GM19023 (cell line): ENCODE measurements around the gene BICDL1.
"Not testable (repeated sequence)": the region's sequence is repeated elsewhere in the genome, so short reads cannot be mapped to it uniquely, and the experiment has no call there.

Source experiments
- ATAC-seq: cut with Tn5 transposase; IDR thresholded peaks from one replicate; pipeline ENCODE4 v1.9.1; 2021; ENCODE audit warnings: mild to moderate bottlenecking, moderate library complexity; ENCODE audit not compliant: unreplicated experiment

BICDL1 gene, protein sequence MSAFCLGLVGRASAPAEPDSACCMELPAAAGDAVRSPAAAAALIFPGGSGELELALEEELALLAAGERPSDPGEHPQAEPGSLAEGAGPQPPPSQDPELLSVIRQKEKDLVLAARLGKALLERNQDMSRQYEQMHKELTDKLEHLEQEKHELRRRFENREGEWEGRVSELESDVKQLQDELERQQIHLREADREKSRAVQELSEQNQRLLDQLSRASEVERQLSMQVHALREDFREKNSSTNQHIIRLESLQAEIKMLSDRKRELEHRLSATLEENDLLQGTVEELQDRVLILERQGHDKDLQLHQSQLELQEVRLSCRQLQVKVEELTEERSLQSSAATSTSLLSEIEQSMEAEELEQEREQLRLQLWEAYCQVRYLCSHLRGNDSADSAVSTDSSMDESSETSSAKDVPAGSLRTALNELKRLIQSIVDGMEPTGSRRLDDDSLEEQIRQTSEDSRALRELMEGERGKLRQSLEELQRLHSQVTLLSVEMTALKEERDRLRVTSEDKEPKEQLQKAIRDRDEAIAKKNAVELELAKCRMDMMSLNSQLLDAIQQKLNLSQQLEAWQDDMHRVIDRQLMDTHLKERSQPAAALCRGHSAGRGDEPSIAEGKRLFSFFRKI

DNA sequence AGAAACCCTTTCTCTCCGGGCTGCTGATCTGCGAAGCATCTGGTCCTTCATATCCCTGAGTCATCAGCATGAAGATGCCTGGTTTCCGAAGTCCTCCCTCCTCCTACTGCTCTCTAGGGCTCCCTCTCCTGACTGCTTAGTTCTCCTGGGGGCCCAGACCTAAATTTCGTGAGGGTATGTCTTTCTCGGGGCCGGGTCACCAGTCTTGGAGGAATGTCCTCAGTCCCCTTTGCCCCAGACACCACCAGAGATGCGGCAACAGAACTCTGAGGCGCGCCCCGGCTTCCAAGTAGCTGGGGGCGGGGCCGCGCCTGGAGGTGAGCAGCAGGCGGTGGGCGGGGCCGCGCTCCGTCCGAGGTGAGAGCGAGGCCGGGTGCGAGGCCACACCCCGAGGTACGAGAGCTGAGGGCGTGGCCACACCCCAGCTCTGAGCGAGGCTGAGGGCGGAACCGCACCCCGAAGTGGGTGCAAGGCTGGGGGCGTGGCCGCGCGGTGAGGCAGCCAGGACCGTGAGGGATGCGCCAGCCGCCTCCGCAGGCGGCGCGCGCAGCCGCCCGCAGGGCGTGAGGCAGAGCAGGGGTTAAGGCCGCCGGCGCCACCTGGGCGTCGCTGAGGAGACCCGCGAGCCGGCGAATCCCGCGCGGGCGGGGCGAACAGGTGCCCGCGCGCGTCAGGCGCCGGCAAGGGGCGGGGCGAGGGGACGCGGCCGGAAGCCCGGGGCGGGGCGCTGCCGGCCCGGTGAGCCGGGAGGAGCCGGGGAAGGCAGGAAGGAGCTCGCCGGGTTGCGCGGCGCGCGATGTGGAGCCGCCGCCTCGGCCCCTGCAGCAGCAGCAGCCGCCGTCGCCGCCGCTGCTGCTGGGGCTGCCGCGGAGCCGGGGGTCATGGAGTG lies at the start of gene BICDL1:
TSS of gene BICDL1 (plus strand) at position 765 of the 889 bp plus-strand sequence. CDS start 633 bp downstream, outside the sequence.
- peak; percentile 83 for ATAC-seq

DNA sequence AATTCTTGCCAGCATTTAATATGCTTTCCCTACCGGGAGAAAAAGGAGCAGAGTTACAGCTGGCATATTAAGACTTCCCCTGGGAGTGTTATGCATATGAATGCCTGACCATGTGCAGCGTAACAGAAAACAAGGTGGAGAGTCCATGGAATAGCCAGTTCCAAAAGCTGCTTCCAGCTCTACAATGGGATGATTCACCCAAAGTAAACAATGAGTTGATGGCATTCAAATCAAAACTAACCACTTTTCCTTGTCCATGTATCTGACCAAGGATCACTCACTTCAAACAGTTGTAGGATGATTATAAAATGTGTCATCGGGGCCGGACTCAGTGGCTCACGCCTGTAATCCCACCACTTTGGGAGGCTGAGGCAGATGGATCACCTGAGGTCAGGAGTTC lies 48.1 kb upstream of the BICDL1 start:
- ATAC-seq, result no peak

DNA sequence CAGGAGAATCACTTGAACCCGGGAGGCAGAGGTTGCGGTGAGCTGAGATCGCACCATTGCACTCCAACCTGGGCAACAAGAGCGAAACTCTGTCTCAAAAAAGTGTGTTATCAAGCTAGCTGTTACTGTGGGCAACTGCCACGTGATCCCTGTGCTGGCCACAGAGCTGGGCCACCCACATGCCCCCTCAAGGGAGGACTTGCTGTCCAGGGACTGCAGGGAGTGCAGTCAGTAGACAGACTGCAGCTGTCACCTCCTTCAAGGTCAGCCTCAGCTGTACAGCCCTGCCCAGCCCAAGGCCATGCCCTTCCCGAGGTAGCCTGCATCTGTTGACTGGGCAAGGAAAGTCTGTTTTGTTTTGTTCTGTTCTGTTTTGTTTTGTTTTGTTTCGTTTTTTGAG lies 46.6 kb upstream of the BICDL1 start:
- ATAC-seq, result no peak

DNA sequence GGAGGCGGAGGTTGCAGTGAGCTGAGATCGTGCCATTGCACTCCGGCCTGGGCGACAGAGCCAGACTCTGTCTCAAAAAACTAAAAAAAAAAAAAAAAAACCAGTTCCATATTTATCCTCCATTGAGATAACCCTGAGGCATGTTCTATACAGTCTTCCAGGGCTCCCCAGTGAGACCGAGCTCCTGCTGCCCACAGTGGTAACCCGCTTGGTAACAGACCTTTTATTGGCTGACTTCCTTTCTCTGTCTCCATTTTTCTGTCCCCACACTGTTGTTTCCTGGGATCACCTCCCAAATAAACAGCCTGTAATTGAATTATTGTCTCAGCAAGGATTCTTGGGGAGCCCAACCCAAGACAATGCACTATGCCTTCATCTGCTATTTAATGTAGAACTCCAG lies 42.8 kb upstream of the BICDL1 start:
- no peak for ATAC-seq

DNA sequence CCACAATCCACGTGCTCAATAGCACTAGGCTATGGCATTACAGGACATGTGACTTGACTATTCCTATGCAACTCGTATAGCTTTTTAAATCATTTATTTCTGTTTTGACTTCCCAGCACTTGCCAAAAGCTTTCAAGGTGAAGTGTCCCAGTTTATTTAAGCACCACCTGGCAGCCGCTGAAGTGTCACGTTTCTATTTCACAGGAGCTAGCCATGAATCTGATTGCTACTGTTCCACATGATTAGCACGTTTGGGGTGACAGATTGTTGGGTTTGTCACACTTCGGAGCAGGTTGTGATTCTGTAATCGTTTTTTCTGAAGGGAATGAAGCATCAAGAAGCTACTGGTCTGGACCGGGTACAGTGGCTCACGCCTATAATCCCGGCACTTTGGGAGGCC lies 39.9 kb upstream of the BICDL1 start:
- ATAC-seq, result no peak

DNA sequence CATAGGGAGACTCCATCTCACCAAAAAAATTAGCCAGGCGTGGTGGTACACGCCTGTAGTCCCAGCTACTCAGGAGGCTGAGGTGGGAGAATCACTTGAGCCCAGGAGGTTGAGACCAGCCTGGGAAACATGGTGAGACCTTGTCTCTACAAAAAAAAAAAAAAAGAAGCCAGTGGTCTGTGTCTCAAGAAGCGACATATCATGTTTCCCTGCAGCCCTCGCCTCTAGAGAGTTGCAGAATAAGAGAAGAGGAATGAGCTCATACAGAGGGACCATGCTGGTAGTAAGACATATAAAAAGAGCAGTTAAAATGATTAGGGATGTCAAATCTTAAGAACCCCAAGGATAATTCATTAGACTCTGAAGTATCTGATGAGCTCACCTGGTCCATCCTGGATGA lies 39.4 kb upstream of the BICDL1 start:
- ATAC-seq, result no peak

DNA sequence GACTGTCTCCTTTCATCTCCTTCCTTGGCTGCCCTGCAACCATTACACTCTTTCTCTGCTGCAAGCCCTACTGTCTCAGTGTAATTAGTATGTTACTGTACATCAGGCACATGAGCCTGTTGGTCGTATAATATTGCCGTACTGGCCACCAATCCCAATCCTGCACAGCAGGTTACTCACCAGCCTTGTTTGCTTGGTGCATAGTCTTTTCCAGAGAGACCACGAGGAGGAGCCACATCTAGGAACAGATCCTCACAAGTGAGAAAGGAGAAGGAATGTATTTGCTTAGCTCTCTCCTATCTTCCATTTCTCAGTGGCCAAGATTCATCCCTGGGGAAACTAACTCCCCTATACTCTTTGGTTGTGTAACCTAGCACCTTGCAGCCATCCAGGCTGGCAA lies 33.0 kb upstream of the BICDL1 start:
- no peak for ATAC-seq

DNA sequence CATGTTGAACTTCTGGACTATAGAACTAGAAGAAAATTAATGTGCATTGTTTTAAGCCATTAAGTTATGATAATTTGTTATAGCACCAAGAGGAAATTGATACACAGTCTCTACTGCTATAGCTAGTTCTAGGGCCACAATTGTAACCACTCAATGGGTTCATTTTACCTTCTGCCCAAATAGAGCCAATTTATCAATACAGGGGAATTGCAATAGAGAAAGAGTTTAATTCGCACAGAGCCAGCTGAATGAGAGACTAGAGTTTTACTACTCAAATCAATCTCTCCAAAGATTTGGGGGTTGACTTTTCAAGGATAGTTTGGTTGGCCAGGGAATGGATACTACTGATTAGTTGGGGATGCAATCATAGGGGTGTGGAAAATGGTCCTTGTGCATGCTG lies 31.9 kb upstream of the BICDL1 start:
- ATAC-seq, result no peak

DNA sequence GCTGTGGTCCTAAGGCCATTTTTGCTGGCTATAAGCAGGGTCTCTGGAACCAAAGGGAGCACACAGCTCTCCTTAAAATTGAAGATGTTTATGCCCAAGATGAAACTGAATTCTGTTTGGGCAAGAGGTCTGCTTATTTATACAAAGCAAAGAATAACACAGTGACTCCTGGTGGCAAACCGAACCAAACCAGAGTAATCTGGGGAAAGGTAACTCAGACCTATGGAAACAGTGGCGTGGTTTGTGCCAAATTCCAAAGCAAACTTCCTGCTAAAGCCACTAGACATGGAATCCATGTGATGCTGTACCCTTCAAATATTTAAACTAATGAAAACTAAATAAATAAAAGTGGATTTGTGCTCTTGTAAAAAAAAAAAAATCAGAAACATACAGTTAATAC lies 29.6 kb upstream of the BICDL1 start:
- no peak for ATAC-seq

DNA sequence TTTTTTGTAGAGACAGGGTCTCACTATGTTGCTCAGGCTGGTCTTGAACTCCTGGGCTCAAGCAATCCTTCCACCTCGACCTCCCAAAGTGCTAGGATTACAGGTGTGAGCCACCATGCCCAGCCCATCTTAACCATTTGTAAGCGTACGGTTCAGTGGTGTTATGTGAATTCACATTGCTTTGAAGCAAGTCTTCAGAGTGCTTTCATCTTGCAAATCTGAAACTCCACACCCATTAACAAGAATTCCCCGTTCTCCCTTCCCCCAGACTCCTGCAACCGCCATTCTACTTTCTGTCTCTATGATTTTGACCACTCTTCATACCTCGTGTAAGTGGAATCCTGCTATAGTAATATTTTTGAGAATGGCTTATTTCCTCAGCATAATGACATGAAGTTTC lies 24.9 kb upstream of the BICDL1 start:
- ATAC-seq, result no peak

DNA sequence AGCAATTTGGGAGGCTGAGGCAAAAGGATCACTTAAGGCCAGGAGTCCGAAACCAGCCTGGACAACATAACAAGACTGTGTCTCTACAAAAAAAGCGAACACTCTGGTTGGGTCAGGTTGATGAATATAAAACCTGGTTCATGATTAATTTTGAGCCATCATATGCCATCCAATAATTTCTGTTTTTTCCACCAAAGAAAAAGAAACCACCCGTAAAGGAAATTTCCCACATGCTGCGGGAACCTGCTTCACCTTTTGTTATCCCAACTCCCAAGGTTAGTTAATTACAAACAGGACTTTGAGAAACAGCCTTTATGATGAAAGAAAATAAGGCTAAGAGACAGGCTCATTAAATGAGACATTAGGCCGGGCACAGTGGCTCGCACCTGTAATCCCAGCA lies 24.1 kb upstream of the BICDL1 start:
- no peak for ATAC-seq

DNA sequence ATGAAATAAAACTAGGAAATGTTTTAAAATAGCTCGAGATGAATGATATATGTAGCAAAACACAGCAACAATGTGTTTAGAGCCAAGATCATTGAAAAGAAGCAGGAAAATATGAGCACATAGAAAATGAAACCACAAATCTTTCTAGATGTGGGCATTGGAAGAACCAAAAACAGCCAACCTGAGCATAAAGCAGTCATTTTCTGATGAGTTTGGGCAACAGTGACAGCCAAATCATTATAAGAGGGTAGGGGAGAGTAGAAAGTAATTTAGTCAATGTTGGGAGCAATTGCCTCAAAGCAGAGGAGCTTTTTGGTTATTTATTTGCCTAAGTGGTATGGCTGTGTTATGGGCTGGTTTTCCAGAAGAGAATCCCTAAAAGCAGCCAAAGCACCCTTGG lies 8.8 kb upstream of the BICDL1 start:
- no peak for ATAC-seq

DNA sequence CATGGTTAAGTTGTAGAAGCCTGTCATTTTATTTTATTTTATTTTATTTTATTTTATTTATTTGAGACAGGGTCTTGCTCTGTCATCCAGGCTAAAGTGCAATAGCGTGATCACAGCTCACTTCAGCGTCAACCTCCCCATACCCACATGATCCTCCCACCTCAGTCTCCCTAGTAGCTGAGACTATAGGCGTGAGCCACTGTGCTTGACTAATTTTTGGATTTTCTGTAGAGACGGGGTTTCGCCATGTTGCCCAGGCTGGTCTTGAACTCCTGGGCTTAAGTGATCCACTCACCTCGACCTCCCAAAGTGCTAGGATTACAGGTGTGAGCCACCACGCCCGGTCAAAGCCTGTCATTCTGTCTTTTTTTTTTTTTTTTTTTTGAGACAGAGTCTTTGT lies 8.3 kb upstream of the BICDL1 start:
- ATAC-seq, result not testable (repeated sequence)

DNA sequence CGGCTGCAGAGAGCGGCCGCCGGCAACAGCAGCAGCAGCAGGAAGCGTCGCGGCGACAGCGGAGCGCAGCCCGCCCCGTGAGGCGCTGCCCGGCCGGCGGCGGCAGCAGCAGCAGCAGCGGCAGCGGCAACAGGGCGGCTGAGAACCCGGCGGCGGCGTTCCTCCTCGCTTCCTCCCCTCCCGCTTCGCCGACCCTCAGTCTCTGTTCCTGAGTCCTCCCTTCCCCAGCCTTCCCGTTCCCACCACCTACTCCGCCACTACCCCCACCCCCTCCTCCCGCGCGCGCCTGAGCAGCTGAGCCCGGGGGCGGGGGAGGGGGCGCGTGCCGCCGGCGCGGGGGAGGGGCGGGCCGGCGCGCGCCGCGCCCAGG lies 310 bp downstream of the BICDL1 start:
- ATAC-seq, result peak; percentile 21

DNA sequence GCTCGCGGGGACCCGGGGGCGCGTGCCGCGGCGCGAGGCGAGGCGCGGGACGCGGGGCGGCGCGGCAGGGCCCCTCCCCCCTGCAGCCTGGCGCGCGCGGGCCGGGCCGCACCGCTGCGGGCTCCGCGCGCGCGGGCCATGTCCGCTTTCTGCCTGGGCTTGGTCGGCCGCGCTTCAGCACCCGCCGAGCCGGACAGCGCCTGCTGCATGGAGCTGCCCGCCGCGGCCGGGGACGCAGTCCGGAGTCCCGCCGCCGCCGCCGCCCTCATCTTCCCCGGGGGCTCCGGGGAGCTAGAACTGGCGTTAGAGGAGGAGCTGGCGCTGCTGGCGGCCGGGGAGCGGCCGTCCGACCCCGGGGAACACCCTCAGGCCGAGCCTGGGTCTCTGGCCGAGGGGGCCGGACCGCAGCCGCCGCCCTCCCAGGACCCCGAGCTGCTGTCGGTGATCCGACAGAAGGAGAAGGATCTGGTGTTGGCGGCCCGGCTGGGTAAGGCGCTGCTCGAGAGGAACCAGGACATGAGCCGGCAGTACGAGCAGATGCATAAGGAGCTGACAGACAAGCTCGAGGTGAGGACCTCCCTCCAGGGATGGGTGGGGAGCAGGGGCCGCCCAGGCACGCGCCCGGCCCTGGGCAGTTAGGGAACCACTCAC lies 820 bp downstream of the BICDL1 start:
- ATAC-seq, result peak; percentile 21

DNA sequence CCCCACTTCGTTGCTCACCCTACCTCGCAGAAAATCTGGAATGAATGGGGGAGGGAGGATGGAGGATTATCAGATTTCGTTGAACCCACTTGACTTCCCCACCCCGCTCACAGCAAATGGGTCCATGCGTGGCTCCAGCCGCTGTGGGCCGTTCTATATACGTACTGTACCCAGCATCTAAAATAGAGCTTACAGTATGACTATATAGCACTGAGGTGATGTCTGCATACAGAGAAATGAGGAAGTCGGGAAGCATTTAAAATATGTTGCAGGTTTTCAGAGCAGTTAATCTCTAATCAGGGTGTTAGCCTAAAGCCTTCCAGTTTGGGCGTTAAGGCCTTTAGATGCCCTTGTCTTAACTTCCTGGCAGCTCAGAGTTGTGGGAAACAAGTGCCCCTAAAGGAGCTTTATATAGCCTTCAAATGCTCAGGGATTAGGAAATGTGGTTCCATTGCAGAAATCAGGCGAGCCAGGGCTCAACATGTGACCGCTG lies 1.4 kb downstream of the BICDL1 start:
- ATAC-seq, result no peak

DNA sequence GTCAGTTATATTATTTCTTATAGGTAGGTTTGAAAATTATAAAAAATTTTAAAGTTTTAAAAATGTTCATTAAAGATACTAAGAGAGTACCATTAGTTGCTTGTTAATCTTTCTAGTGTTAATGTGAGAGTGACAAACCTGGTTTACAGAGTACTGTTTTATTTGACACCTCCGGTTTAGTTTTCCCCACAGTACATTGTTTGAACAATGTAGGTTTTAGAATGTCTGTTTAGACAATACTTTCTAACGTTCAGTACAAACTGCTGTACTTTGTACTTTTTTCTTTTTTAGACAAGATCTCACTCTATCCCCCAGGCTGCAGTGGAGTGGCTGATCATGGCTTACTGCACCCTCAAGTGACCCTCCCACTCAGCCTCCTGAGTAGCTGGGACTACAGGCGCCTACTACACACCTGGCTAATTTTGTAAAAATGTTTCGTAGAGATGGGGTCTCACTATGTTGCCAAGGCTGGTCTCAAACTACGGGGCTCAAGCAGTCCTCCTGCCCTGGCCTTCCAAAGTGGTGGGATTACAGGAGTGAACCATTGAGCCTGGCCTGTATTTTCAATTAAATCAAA lies 3.2 kb downstream of the BICDL1 start:
- ATAC-seq, result no peak

DNA sequence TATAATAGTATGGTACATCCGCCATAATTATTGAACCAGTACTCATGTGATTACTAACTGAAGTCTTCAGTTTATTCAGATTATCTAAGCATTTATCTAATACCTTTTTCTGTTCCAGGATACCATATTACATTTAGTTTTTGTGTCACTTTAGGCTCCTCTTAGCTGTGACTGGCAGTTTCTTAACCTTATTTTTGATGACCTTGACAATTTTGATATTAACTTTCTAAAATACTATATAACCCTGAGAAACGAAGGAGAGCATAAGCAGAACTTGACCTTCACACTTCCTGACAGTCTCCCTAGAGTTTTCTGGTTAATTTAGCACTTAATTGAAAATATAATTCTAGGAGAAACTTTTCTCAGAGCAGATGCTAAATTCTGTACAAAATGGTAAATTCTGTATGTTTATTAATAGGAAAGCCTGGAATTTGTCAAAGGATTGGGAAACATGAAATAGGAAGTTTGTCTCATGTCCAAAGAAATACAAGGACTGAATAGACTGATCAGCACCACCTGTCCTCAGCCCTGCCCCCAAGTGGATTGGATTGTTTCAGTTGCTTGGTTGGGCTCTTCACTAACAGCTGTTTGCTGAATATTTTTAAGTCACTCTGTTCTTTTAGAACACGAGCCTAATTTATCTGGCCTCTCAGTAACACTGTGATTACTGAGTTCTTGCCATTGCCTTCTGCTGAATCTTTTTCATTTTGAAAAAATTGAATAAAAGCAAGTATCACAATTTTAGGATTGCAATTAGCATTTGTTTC lies 6.0 kb downstream of the BICDL1 start:
- ATAC-seq, result no peak

DNA sequence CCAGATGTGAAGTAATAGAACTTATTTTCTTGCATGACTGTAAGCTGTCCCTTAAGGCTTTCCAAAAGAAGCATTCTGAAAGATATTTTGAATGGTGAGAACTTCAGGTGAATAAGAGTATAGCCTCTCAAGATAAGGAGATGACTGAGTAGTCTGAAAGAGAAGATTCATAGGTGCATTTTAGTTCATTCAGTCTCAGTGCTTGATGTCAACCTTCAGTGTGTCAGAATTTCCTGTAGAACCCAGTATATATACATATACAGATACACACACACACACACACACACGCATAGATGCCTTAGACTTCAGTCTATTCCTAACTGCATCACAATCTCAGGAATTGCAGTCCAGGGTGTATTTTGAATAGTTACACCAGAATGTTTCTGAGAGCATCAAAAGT lies 7.4 kb downstream of the BICDL1 start:
- no peak for ATAC-seq
